WERI-Rb-1 (cell line): ENCODE measurements around the gene ZFYVE28.
A peak's percentile ranks its signal among the peaks of the same experiment; 100 is the strongest.

ENCODE experiments used
- DNase-seq: peaks from one replicate; pipeline ENCODE4 v3.0.0-alpha.2; 2020
- H3K27ac ChIP-seq: fragments of 250-450 bp; sonication (Bioruptor Pico); 2 replicates; pipeline ENCODE4 v1.5.1; 2020; ENCODE audit warnings: mild to moderate bottlenecking, moderate library complexity
- H3K27me3 ChIP-seq: fragments of 250-450 bp; sonication (Bioruptor Pico); 2 replicates; pipeline ENCODE4 v1.5.1; 2021; ENCODE audit warnings: mild to moderate bottlenecking, low read depth, moderate library complexity; ENCODE audit not compliant: insufficient read depth, severe bottlenecking
- H3K36me3 ChIP-seq: fragments of 250-450 bp; sonication (Bioruptor Pico); 2 replicates; pipeline ENCODE4 v1.5.1; 2020; ENCODE audit warnings: mild to moderate bottlenecking, moderate library complexity
- H3K4me3 ChIP-seq: 2 replicates; pipeline ENCODE4 v1.5.1; 2011; ENCODE audit warnings: low read depth, mild to moderate bottlenecking, control low read depth, low read length
- H3K9me3 ChIP-seq: fragments of 250-450 bp; sonication (Bioruptor Pico); 2 replicates; pipeline ENCODE4 v1.5.1; 2021; ENCODE audit warnings: mild to moderate bottlenecking, moderate library complexity; ENCODE audit not compliant: severe bottlenecking
- TF ChIP-seq, protein P1 (sequence below): IDR thresholded peaks from 2 replicates; pipeline ENCODE4 v1.5.1; 2011; ENCODE audit warnings: low read depth, mild to moderate bottlenecking, control low read depth, inconsistent platforms, low read length

ZFYVE28 gene

DNA sequence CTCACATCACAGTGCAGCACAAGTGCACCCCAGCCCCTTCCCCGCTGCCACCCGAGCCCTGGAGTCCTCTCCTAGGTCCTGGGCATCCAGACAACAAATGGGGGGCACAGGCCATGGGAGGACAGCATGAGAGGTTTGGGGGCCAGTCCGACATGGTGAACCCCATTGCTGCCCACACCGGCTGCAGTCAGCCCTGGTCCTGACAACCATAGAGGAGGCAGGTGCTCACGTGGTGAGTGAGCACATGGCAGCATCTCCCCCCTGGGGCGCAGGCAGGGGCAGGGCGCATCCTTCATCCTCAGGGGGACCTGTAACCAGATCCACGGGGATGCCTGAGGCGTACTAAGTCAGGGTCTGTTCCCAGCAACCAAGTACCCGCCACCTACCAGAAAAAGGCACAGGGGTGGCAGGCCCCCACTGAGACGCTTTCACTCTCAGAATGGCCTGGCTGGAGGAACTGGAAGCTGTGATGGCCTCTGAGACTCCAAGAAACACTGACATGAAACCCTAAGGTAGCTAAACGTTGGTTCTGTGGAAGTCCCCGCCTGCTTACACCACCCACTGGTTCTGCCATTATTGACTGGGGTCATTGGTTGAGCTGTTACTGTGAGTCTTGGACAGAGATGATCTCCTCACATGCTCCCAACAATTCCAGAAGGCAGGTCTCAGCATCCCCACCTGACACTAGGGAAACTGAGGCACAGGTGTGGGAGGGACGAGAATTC, 6.5 kb downstream of the ZFYVE28 start:
- DNase-seq = no peak
- Histone ChIP-seq H3K4me3 (no peak overlapping the region), H3K27ac (no peak overlapping the region), H3K9me3 (no peaks in the 10 kb centered on the region), H3K36me3 (no peaks in the 10 kb centered on the region), H3K27me3 (peaks cover 11% of the 10 kb centered on the region)
- TF ChIP-seq, protein P1, sequence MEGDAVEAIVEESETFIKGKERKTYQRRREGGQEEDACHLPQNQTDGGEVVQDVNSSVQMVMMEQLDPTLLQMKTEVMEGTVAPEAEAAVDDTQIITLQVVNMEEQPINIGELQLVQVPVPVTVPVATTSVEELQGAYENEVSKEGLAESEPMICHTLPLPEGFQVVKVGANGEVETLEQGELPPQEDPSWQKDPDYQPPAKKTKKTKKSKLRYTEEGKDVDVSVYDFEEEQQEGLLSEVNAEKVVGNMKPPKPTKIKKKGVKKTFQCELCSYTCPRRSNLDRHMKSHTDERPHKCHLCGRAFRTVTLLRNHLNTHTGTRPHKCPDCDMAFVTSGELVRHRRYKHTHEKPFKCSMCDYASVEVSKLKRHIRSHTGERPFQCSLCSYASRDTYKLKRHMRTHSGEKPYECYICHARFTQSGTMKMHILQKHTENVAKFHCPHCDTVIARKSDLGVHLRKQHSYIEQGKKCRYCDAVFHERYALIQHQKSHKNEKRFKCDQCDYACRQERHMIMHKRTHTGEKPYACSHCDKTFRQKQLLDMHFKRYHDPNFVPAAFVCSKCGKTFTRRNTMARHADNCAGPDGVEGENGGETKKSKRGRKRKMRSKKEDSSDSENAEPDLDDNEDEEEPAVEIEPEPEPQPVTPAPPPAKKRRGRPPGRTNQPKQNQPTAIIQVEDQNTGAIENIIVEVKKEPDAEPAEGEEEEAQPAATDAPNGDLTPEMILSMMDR = no peak

DNA sequence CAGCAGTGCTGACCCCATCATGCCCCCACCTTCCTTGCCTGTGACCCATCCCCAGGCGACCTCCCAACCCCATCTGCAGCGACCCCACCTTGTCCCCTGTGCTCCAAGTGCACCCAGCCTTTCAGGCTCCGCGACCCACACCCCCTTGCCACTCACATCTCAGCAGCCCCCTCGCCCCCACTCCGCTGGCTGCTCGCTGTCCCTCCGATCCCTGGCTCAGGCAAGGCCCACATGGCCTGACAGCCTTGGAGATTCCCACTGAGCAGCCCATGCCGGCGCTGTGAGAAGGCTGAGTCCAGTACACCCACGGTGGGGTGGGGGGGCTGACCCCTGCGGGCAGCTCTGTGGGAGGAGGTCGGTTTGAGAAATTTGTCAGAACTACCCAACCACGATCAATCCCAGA, 9.1 kb downstream of the ZFYVE28 start:
- Histone ChIP-seq H3K4me3 (no peak overlapping the region), H3K9me3 (no peaks in the 10 kb centered on the region), H3K27me3 (no peaks in the 10 kb centered on the region), H3K36me3 (no peaks in the 10 kb centered on the region), H3K27ac (no peak overlapping the region)
- no peak for DNase-seq
- TF ChIP-seq, protein P1 = no peak

DNA sequence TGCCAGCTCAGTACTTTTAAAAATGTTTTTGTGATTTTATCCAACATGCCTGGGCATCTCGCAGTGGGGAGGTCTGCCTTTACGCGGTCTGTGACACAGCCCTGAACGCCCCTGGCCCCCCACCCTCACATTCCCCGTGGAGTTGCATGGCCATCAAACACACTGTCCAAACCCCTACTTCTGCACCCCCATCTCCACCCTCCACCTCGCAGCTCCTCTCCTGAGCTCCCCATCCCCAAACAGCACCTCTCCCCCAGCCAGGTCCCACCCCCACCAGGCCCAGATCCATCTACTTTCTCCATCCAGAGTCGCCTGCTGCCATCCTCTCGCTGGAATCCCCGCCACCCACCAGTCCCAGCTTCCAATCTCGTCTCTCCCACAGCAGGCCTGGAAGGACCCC, 9.5 kb downstream of the ZFYVE28 start:
- no peak for DNase-seq
- H3K27me3 ChIP-seq = no peaks in the 10 kb centered on the region
- TF ChIP-seq, protein P1 = no peak

DNA sequence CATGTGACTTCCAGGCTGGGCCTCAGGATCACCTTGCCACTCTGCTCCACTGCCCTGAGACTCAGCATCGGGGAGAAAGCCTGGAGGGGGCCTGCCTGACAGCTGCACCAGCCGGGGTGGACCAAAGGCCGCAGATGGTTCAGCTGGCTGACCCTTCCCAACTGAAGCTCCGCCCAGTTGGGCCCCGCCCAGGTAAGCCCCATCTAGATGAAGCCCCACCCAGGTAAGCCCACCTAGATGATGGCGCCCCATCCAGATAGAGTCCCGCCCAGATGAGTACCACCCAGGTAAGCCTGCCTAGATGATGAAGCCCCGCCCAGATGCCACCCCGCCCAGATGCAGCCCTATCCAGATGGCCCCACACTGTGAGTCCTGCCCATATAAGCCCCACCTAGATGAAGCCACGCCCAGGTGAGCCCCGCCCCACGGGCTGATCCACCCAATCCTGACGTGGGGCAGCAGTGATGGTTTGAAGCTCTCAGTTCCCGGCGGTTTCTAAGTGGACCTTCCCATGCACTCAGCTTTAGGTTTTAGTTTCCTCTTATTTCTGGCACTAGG, 10.0 kb downstream of the ZFYVE28 start:
- TF ChIP-seq, protein P1 = no peak
- DNase-seq = peak; percentile 41
- H3K4me3 ChIP-seq = no peak overlapping the region

More for the DNA sequence above, 9.5 kb downstream of the ZFYVE28 start:
- Histone ChIP-seq H3K27ac (no peak overlapping the region), H3K4me3 (no peak overlapping the region), H3K9me3 (no peaks in the 10 kb centered on the region), H3K36me3 (no peaks in the 10 kb centered on the region)

DNA sequence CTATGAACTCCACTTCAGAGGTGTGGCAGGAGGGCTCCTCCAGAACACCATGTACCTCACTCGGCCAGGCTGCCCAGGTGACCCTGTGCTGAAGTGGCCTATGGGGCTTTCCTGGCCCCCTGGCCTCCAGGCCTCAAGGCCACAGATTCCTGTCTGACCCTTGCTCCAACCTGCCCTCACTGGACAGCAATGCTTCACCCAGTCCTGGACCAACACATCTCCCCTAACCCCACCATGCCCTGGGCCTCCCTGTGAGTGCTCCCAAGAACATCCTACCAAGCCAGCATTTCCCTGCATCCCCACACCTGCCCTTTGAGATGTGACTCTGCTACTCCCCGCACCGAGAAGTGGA, 10.5 kb downstream of the ZFYVE28 start:
- Histone ChIP-seq H3K27me3 (no peaks in the 10 kb centered on the region), H3K9me3 (no peaks in the 10 kb centered on the region), H3K36me3 (no peaks in the 10 kb centered on the region), H3K27ac (no peak overlapping the region), H3K4me3 (no peak overlapping the region)
- TF ChIP-seq, protein P1 = no peak
- DNase-seq = no peak

More for the DNA sequence above, 10.0 kb downstream of the ZFYVE28 start:
- Histone ChIP-seq H3K27me3 (no peaks in the 10 kb centered on the region), H3K9me3 (no peaks in the 10 kb centered on the region), H3K36me3 (no peaks in the 10 kb centered on the region), H3K27ac (no peak overlapping the region)
